Measurements from ENCODE around the gene CHRNA5.

Gene CHRNA5

DNA sequence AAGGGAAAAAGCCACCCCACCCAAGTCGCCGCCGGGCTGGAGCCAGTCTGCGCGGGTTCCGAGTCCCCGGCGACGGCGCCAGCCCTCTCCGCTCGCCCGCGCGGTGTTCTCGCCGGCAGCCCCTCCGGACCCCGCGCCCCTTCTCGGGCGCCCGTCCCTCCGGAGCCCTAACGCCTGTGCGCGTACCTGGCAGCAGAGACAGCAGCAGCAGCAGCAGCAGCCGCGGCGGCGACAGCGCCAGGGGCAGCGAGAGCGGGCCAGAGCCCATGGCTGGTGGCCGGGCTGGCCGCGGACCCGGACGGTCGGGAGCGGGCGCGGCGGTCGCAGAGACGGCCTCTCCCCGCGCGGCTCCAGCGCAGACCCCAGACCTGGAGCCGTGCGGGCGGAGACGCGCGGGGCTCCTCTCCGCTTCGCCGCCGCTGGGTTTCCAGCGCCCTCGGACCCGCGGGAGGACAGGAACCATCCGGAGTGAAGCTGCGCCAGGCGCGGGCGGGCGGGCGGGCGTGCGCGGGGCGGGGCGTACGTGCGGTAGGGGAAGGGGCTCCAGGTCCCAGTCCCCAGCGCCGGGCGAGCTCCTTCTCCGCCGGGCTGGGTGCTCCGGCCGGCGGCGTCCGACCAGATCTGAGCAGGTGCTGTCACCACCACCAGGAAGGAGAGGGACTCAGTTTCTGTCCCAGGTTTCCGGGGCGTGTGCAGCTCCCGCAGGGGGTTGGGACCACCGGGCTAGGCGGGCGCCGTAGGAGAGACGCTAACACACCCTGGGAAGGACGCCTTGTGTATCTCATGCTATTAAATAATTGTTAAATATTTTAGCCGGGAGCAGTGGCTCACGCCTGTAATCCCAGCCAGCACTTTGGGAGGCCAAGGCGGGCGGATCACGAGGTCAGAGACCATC, 55.5 kb downstream of the CHRNA5 start, which contains the start of gene CHRNA3:
TSS of gene CHRNA3 (minus strand) at position 470 of the 895 bp plus-strand sequence. CDS start at position 268, 202 bp downstream.
- no peak for DNase-seq (ENCODE audit: low read depth)

DNA sequence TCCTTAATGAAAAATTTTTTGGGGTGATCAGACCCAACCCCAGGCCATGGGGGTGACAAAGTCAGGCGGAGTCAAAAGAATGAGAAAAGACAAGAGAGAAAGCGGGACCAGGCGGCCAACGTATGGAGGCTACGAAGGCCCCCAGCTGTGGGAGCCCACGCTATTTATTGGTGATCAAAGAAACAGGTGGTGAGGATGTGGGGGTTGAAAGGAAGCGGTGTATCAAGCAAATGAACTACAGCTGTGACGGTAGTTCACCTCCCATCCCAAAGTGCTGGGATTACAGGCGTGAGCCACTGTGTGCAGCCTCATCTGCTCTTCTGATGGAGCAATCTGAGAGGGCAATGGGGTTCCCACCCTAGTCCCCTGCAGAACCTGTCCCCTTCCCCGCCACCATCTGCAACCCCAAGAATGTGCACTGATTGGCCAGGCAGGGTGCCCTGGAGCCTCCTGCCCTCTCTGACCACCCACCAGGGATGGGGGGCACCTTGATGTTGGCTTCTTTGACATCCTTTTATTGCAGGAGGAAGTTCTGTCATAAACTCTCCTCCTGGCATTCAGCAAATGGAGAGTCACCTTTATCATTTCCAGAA, 56.6 kb downstream of the CHRNA5 start:
- no peak for DNase-seq (ENCODE audit: low read depth)

DNA sequence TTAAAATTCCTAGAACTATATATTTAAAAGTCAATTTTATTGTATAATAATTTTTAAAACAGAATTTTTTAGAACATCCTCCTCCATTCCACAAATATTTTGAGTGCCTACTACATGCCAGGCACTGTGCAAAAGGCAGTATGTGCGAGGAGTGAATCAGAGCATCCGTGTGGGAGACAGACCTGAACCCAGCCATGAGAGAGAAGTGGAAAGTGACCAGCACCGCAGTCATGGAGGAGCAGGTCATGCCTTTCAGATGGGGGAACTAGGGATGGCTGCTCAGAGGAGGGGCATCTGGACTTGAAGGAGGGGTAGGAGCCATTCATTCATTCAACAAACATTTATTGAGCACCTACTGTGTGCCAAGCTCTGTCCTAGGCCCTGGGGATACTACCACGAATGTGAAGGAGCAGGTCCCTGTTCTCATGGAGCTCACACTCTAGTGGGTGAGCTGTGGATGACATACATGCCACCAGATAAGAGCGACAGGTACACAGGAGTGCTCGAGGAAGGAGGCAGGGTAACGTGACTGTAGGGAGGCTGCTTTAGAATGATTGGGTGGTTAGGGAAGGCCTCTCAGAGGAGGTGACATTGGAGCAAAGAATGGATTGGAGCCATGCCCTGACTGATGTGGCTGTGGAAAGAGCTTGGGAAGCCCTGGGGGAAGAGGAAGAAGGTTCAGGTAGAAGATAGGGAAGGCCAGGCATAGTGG, 58.6 kb downstream of the CHRNA5 start:
- DNase-seq (ENCODE audit: low read depth) = no peak

DNA sequence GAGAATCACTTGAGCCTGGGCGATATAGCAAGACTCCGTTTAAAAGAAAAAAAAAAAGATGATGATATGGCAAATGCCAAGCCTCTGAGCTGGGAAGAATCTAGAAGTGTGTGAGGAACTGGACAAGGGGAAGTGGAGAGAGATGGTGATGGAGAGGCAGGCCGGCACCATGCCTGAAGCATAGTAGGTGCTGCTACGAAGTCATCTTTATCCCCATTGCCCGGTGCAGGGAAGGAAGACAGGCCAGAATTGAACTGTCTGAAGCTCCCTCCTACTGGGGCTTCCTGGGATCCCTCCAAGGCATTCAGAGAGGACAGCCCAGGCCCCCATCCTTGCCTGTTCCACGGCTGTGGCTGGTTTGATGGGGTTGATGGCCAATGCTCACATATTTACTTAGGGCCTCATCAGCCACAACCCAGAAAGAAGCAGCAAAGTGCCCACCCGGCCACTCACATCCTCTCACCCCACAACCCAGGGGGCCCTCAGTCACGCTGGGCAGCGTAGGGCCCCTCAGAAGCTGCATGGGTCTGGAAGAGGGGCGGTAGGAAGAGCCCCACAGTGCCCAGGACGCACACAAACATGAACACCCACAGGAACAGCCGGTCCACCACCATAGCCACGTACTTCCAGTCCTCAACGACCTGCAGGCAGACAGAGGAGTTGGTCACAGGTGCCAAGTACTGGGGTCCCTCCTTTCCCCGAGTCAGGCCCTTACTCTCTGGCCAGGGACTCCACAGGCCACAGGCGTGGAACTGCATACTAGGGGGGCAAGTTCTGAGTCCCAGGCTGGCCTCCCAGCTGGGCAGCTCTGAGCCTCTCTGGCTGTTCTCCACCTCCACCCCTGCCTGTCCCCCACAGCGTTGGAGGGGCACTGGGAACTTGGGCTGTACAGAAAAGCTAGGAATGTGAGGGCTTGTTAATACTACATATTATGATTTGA, 59.6 kb downstream of the CHRNA5 start:
- DNase-seq (ENCODE audit: low read depth) = no peak

DNA sequence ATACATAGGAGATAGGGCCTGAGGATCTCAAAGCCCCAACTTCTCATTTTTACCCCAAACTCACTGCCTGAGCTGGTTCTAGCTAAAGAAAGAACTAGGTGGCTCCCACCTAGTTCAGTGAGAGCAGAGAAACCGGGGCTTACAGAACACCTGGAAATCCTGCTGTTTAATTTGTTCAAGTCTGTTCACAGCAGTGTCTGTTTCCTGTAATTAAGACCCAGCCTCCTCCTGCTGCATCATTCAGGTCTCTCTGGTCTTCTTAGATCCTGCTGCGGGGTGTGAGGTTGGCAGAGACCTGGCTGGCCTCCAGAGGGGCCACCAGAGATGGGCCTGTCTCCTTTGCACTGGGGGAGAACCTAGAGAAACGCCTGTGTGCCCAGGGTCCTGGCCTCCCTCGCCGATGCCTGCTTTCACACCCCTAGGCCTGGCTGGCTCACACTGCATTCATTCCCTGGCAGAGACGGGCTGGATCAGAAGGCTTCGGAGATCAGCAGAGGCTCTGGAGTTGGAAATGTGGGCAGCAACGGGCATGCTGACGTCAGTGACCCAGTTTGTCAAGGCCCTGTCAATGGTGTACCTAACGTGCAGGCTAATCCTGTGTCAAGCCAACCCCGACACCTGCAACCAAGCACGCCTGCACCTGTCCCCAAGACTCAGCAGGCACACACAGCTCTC, 60.4 kb downstream of the CHRNA5 start:
- no peak for DNase-seq (ENCODE audit: low read depth)

DNA sequence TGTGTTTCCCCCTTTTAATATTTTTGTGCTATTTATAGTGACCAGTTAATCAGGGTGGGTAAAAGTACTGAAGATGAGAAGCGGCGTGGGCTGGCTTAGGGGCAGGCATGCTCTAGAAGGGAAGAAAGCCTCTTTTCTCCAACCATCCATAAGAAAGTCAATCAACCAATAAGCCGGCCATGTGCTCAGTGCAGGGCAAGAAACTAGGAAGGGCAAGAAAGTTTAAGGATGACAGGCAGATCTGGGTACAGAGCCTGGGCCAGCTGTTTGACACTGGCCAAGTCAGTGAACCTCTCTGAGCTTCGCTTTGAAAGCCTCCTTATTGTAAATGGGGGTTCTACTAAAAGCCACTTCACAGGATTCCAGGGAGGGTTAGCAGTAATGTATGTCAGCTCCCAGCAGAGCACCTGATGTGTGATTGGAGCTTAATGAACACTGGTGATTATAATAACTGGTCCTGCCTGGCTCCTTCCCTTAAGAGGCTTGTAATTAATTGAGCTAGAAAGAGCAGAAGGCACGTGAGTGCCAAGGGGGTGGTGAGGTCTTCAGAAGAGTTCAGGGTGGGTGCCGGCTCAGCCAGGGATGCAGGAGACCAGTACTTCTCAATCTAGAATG, 61.2 kb downstream of the CHRNA5 start:
- DNase-seq (ENCODE audit: low read depth) = no peak

DNA sequence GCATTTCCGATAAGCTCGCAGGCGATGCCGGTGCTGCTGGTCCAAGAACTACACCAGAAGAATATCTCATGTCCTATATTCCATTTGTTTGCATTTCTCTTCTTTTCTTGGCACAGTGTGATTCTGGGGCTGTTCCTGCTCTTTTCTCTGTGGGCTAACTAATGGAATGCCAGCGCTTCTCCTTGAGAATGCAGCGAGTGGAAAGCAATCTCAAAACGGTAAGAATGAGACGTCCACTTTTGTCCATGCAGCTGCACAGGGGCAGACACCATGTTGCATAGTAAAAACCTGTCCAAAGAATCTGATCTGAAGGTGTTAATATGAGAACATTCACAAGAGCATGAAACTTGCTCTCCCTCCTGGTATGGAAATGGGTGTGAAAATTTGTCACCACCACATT, 62.0 kb downstream of the CHRNA5 start:
- no peak for DNase-seq (ENCODE audit: low read depth)

DNA sequence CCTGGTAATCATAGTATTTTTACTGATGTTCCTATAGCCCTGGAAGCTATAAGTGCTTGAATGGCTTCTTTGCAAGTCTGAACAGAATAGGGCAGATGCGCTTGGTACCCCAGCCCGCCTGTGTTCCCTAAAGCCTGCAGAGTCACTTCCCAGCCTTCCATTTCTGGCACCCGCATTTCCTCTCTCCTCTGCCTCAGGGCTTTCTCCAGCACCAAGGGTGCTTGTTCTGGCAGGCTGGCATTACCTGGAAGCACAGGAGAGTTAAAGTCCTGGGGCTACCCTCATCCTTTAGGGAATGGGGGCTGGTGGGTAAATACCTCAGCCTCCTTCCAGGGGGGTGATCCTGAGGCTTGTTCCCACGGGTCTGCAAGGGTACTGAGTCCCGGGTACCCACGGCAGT, 62.9 kb downstream of the CHRNA5 start:
- no peak for DNase-seq (ENCODE audit: low read depth)

DNA sequence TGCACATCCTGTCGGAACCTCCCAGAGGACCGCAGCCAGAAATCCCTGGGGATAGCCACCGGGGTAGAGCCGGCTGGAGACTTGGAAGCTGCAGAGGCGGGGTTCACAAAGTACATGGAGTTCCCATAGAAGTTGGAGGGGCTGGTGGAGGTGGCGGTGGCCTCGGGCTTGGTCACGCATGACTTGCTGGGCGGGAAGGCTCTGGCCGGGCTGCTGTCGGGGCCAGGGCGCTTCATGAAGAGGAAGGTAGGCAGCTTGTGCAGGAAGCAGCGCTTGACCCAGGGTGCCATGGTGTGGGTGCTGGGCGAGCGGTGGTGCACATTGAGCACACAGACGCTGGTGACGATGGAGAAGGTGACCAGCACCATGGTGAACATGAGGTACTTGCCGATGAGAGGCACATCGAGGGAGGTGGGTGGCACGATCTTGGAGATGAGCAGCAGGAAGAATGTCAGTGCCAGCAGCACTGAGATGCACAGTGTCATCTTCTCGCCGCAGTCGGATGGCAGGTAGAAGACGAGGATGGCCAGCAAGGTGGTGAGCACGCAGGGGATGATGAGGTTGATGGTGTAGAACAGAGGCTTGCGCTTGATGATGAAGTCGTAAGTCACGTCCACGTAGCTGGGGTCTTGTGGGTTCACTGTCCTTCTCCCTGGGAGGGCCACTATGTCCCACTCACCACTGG, 63.9 kb downstream of the CHRNA5 start:
- DNase-seq (ENCODE audit: low read depth) = no peak

DNA sequence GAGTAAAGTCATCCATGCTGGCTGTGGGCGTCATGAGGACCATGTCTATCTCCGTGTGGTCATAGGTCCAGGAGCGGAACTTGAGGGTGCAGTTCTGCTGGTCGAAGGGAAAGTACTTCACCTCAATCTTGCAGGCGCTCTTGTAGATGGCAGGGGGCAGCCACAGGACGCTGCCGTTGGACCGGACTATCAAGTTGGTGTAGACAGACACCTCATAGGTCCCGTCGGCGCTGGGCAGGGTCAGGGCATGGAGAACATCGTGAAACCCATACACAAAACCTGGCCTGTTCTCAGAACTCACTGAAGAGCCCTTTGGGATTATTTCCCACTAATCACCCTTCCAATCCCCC, 64.4 kb downstream of the CHRNA5 start:
- DNase-seq (ENCODE audit: low read depth) = no peak

DNA sequence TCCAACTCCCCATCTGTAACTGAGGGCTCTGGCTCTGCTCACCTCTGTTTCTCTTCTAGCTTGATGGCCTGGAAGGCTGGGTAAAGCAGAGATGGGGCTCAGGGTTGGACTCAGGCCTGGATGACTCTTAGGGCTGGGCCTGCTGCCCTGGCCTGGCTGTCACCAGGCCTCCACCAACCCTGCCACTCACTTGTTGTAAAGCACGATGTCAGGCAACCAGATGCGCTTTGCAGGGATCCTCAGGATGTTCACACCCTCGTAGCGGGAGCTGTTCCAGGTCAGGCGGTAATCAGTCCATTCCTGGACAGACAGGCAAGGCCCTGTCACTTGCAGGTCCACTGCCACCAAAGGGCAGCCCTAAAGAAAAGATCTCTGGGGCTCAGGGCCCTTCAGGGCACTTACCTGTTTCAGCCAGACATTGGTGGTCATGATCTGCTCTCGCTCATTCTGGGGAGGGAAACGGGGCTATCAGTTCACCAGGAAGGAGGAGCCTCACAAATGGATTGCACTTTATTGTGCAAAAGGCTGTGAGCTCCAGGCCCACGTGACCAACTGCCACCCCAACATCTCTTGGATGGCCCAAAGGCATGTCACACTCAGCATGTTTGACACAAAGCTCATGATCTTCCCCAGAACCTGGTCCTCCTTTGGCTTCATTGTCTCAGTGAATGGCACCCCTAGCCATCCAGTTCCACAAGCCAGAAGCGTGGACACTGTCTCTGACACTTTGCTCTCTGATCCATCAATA, 65.7 kb downstream of the CHRNA5 start:
- no peak for DNase-seq (ENCODE audit: low read depth)

DNA sequence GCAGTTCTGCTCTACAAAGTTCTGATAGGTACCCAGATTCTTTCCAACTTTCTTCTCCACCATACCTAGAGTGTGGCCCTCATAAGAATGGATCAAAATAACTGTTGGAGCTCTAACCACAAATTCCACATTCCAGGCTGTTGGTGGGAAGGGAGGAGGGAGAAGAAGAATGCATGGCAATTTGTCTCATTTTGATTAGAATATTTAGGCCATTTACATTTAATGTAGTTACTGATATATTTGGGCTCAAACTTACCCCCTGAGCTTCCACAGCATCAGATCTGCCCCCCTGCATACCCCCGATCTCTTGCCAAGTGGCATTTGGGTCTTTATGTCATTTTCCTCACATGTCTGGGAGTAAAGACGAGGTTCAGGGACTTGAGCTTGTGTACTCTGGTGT, 68.0 kb downstream of the CHRNA5 start:
- DNase-seq (ENCODE audit: low read depth) = no peak

DNA sequence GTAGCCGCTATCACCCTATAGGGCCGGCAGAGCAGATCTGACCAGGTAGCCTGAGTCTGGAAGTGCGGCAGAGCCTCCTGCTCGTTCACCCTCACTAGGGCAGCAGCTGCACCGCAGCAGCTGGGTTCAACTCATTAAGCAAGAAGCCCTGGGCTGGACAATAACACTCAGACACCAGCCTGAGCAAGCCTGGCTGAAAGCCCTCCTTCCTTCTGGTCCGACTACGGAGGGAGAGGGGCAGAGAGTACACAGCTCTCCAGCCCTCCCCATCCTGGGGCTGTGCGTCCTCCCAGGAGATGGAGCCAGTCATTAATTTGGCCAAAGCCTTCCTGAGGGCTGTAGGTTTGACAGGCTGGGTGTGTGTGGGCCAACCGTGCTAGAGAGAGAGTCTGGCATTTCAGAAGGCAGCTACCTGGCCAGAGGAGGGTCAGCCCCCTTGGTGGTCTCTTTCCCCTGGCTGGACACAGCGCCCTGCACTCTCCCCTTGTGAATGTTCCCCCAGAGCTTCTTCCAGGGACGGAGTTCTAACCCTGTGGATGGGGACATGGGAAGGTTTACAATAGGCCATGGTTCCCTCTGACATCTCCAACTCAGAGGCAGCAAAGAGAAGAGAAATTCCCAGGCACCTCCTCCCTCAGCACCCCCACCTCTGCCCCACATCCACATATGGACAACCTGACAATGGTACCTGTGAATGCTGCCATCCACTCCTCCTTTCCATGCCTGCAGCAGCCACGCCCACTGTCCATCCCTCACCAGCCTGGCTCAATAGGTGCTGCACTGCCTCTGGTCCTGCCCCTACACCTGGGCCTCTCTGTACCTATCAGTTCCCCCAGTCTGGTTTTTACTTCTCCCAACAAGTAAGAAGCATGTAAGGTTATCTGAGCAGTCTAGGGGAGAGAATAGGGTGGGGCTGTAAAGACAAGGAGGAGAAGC, 69.2 kb downstream of the CHRNA5 start:
- no peak for DNase-seq (ENCODE audit: low read depth)

DNA sequence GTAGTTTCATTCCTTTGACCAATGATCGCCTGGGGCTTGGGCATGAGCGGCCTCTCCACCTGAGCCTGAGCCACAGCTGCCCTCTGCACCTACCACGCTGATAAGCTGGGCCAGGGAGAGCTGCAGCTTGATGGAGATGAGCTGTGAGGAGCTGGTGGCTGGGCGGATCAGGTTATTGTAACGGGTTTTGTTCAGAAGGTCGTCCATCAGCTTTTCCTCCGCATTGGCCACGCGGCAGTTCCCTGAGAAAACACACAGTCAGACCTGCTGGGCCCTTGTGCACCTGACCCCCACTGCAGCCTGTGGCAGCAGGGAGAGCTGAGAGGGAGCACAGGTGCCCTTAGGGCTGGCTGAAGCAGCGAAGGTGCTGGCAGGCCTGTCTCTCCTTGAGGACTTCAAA, 70.0 kb downstream of the CHRNA5 start:
- DNase-seq (ENCODE audit: low read depth) = no peak

DNA sequence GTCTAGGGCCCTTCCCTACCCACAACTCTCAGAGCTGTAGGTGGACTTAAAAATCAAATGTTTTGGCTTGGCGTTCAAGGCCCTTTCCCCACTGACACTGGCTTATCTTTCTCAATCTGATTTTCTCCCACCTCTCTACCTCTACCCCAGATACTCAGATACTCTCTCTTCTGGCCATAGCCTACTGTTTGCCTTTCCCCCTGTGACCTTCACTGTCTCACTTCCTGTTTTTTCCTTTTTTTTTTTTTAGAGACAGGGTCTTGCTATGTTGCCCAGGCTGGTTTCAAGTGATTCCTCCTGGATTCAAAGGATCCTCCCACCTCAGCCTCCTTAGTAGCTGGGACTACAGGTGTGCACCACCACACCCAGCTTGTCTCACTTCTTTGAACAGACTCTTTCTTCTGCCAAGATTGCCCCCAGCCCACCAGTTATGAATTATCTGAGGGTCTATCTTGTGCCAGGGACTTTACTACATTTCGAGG, 71.1 kb downstream of the CHRNA5 start:
- no peak for DNase-seq (ENCODE audit: low read depth)

DNA sequence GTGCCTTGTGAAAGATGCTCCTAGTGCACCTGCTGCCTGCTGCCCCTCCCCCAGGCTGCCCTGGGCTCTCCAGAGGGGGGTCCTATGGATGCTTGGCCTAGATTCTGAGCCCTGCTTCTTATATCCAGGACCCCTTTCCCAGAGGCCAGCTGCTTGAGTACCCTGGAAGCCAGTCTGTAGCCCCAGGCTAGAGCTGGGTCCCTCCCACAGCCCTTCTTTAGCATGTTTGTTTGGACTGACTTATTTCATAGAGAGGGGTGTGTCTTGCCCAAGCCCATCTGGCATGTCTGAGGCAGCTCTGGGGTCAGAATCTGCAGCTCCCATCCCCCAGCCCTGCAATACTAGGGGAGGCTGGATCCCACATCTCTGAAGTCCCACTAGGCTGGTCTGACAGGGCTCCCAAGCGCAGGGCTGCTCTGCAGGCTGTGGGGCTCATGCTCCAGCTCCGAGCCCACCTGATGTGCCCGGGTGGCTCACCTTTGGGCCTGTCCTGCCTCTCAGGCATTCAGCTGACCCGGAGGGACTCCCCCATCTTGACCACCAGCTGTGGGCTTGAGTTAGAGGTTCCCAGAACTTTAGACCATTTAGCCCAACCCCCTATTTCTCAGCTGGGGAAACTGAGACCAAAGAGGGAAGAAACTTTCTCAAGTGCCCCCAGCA, 72.6 kb downstream of the CHRNA5 start:
- DNase-seq (ENCODE audit: low read depth) = no peak

DNA sequence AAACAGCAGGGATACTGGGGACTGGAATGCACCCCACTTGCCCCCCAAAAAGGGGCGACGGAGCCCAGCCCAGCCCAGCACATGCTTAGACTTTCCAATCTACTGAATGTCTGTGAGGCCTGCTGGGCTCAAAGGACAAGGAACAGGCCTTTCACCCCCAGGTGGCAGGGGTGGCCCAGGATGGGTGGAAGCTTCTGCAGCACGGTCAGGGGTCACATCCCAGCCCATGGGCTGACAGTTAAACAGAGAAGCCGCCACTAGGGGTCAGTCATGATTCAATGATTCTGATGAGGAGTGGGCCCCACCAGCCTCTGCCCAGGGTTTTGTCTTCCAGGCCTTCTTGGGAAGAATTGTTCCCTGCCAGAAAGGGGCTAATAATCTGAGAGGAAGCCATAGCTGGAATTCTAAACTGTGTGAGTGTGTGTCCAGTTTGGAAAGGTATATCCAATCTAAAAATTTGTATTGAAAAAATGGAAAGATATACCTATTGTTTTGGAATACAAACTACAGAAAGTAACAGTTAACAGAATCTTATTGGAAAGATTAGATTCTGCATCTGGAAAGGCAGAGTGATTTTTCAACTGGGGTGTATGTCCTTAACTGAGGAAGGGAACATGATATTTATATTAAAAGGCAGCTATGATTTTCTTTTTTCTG, 73.5 kb downstream of the CHRNA5 start:
- DNase-seq (ENCODE audit: low read depth) = no peak
